ENCODE data around the gene LRP1B.

DNA sequence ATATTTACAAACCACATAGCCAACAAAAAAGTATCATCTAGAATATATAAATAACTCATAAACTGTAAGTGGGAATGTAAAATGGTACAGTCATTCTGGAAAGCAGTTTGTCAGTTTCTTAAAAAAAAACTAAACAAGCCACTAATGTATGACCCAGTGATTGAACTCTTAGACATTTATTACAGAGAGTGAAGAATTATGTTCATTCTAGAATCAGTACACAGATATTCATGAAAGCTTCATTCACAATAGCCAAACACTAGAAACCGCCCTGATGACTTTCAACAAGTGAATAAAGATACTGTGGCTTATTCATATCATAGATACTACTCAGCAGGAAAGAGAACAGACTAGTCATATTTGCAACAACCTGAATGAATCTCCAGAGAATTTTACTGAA lies 1541.5 kb downstream of the LRP1B start:
- TF ChIP-seq EZH2 (optimal IDR thresholded peaks at IDR 0.05; ENCODE audit: low read depth, low read length): no peak
- TF ChIP-seq, protein P1, sequence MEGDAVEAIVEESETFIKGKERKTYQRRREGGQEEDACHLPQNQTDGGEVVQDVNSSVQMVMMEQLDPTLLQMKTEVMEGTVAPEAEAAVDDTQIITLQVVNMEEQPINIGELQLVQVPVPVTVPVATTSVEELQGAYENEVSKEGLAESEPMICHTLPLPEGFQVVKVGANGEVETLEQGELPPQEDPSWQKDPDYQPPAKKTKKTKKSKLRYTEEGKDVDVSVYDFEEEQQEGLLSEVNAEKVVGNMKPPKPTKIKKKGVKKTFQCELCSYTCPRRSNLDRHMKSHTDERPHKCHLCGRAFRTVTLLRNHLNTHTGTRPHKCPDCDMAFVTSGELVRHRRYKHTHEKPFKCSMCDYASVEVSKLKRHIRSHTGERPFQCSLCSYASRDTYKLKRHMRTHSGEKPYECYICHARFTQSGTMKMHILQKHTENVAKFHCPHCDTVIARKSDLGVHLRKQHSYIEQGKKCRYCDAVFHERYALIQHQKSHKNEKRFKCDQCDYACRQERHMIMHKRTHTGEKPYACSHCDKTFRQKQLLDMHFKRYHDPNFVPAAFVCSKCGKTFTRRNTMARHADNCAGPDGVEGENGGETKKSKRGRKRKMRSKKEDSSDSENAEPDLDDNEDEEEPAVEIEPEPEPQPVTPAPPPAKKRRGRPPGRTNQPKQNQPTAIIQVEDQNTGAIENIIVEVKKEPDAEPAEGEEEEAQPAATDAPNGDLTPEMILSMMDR (IDR thresholded peaks at IDR 0.05; ENCODE audit: low read length): no peak
- TF ChIP-seq EZH2phosphoT487 (IDR thresholded peaks at IDR 0.05; ENCODE audit: low read length): no peak
